ENCODE results near the gene MAGI3.
A peak's percentile ranks its signal among the peaks of the same experiment; 100 is the strongest.
"Not testable (repeated sequence)": the region's sequence is repeated elsewhere in the genome, so short reads cannot be mapped to it uniquely, and the experiment has no call there.

The MAGI3 gene

DNA sequence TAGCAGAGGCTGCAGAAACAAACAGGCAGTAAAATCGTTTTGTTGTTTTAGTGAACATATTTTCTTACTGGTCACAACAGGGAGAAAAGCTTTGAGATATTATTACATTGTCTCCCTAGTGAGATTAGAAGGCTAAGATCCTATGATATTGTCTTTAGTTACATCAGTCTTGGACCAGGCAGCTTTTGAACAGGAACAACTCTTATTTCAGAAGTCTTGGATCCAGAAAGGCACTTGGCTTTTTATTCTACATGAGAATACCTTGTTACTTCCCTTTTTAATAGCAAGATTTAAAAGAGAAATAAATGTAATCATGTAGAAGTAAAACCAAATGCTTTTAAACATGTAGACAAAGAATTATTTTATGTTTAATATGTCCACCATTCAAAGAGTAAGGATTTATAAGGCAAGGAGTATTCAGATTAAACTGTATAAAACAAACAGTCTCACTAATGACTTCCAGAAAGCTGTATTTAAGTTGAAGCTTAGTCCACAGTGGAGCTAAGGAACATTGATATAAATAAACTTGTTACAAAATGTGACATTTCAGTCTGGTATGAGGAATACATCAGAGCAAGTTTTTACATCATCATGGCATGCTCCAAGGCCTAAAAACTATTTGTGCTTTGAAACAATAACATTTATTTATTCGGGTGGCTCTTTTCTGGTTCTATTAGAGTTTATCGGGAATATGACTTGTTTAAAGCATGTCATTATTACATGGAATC, 296.7 kb downstream of the MAGI3 start:
- Mint-ChIP-seq H3K4me1 (peaks cover 5 to 15% of the 10 kb centered on the region in 2 donors), H3K4me3 (no peak overlapping the region), H3K9me3 (no peaks in the 10 kb centered on the region), H3K27me3 (no peaks in the 10 kb centered on the region), H3K27ac (no peak overlapping the region), H3K36me3 (peaks cover 16 to 24% of the 10 kb centered on the region in 2 donors)
- ATAC-seq (replicated peaks) (no peak), DNase-seq (no peak)

DNA sequence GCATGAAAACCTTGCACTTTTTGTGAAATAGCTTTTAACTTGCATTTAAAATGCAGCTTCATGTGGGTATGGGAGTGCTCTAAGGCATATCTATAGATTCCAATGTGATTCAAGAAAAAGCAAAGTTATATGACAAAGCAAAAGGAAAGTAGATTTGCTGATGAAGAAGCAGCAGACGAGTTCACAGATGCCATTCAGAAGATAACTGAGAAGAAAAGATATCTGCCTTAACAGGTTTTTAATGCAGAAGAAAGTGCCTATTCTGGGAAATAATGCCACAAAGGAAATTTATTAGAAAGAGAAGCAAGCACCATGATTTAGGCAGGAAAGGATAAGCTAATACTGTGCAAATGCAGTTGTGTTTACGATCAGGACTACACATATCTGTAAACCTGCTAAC, 300.9 kb downstream of the MAGI3 start:
- peaks cover 40 to 56% of the 10 kb centered on the region in 2 donors for H3K36me3 Mint-ChIP-seq
- no peak overlapping the region for H3K27ac Mint-ChIP-seq
- ATAC-seq (replicated peaks): no peak
- H3K27me3 Mint-ChIP-seq: no peaks in the 10 kb centered on the region
- peaks cover 17 to 25% of the 10 kb centered on the region in 2 donors for H3K4me1 Mint-ChIP-seq
- peaks cover 12 to 25% of the 10 kb centered on the region in 2 donors for H3K9me3 Mint-ChIP-seq
- DNase-seq: no peak
- no peak overlapping the region for H3K4me3 Mint-ChIP-seq

DNA sequence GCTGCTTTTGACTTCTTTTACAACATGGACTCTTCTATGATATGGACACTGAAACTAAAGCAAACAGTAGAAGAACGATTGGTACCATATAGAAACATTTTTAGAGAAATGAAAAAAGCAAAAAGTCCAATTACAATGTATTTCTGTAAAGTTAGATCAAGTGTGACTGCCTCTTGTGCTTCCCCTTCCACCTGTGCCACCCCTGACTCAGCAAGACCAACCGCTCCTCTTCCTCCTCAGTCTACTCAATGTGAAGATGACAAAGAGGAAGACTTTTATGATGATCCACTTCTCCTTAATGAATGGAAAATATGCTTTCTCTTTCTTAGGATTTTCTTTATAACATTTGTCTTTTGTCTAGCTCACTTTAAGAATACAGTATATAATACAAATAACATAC, 302.0 kb downstream of the MAGI3 start:
- no peak for DNase-seq
- Mint-ChIP-seq H3K36me3 (peaks cover 41 to 64% of the 10 kb centered on the region in 2 donors), H3K27me3 (no peaks in the 10 kb centered on the region), H3K4me1 (peaks cover 17 to 25% of the 10 kb centered on the region in 2 donors), H3K9me3 (peaks cover 12 to 25% of the 10 kb centered on the region in 2 donors), H3K4me3 (no peak overlapping the region), H3K27ac (no peak overlapping the region)
- peak; percentile 77 to 87 for ATAC-seq (replicated peaks)

DNA sequence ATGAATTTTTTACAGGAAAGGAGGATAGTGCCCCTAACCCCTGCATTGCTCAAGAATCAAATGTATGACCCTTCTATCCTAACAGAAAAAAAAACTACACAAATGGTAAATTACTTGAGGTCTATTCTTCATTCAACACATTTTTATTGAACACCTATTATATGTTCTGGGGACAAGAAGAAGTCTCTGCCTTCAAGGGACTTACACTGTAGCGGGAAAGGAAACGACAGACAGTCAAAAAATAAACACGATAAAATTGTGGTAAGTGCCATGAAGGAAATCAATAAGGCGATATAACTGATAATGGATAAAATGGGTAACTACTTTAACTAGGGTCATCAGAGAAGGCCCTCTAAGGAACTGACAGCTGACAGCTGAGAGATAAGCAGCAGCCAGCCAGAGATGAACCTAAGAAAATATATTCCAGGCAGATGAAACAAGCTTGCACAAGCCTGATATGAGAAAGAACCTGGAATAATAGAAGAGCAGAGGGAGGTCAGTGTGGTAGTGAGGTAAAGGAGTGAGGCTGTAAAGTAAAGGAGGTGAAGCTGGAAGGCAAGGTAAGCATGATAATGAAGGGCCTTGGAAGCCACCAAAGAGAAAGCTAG, 302.6 kb downstream of the MAGI3 start:
- H3K4me1 Mint-ChIP-seq: peaks cover 17 to 25% of the 10 kb centered on the region in 2 donors
- H3K36me3 Mint-ChIP-seq: peaks cover 46 to 70% of the 10 kb centered on the region in 2 donors
- H3K27ac Mint-ChIP-seq: no peak overlapping the region
- DNase-seq: no peak
- no peaks in the 10 kb centered on the region for H3K27me3 Mint-ChIP-seq
- H3K9me3 Mint-ChIP-seq: peaks cover 12 to 25% of the 10 kb centered on the region in 2 donors
- no peak for ATAC-seq (replicated peaks)
- no peak overlapping the region for H3K4me3 Mint-ChIP-seq

DNA sequence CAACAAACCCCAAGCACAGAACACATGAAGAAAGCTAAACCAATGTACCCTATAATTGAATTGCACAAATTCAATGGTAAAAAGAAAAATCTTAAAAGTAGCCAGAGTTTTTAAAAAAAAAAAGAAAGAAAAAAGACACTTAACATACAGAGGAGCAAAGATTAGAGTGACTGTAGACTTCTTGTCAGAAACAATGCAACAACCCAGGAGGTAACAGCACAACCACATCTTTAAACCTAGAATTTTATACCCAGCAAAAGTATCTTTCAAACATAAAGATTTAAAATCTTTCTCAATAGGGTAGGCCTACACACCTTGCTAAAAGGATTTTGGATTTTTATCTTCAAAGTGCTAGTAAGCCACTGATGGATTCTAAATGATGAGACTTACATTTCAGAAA, 304.6 kb downstream of the MAGI3 start:
- Mint-ChIP-seq H3K9me3 (peaks cover 12 to 25% of the 10 kb centered on the region in 2 donors), H3K36me3 (peaks cover 50 to 80% of the 10 kb centered on the region in 2 donors), H3K4me1 (peaks cover 17 to 25% of the 10 kb centered on the region in 2 donors), H3K27ac (no peak overlapping the region), H3K27me3 (no peaks in the 10 kb centered on the region), H3K4me3 (no peak overlapping the region)
- DNase-seq (no peak), ATAC-seq (replicated peaks) (no peak)

DNA sequence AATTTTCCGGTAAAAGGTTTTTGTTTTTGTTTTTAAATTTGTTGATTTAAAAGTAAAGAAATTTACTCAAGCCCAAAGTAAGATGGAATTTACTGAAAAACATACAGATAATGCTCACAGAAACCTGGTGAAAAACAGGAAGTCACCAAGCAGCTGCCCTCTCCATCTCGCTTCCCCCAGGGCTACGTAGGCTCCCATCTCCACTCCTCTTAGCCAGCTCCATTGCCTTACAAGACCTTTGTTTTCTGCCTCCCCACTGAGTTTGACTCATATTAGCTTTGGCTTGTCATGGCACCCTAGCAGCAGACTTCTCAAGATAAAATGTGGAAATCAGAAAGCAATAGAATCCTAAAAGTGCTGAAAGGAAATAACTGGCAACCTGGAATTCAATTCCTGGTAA, 311.1 kb downstream of the MAGI3 start:
- H3K4me3 Mint-ChIP-seq: no peak overlapping the region
- peaks cover 40 to 60% of the 10 kb centered on the region in 2 donors for H3K36me3 Mint-ChIP-seq
- no peak for DNase-seq

DNA sequence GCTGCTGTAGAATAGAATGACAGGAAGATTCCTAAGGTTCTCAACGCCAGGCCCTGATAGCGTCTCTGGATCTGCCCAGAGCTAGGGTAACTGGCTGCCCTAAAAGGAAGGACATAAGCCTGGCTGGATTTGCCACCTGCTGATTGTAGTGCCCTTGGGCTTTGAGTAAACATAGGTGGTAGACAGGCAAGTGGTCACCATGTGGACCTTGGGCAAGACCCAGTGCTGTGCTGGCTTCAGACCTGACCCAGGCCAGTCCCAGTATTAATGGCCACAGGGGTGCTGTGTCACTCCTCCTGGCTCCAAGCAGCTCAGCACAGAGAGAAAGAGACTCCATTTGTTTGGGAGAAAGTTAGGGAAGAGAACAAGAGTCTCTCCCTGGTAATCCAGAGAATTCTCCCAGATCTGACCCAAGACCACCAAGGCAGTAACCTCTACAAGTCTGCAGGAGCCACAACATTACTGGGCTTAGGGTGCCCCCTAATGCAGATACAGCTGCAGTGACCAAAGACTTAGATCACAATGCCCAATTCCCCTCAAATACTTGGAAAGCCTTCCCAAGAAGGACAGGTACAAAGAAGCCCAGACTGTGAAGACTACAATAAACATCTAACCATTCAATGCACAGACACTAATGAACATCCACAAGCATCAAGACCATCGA, 324.4 kb downstream of the MAGI3 start:
- peaks cover 60 to 75% of the 10 kb centered on the region in 2 donors for H3K36me3 Mint-ChIP-seq

More for the DNA sequence above, 311.1 kb downstream of the MAGI3 start:
- Mint-ChIP-seq H3K9me3 (no peaks in the 10 kb centered on the region), H3K27ac (peak overlapping the region; percentile 16), H3K4me1 (peaks cover 9 to 18% of the 10 kb centered on the region in 2 donors), H3K27me3 (no peaks in the 10 kb centered on the region)
- peak; percentile 77 to 87 for ATAC-seq (replicated peaks)

DNA sequence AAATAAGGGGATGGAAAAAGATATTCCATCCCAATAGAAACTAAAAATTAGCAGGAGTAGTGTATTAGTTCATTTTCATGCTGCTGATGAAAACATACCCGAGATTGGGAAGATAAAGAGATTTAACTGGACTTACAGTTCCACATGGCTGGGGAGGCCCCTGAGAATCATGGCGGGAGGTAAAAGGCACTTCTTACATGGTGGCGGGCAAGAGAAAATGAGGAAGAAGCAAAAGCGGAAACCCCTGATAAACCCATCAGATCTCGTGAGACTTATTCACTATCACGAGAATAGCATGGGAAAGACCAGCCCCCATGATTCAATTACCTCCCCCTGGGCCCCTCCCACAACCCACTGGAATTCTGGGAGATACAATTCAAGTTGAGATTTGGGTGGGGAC, 327.2 kb downstream of the MAGI3 start:
- not testable (repeated sequence) for H3K4me1 Mint-ChIP-seq; ATAC-seq (replicated peaks); H3K27me3 Mint-ChIP-seq; H3K27ac Mint-ChIP-seq; DNase-seq; H3K4me3 Mint-ChIP-seq
- Mint-ChIP-seq H3K9me3 (peaks cover 13 to 16% of the 10 kb centered on the region in 2 donors), H3K36me3 (peaks cover 75 to 80% of the 10 kb centered on the region in 2 donors)

More for the DNA sequence above, 324.4 kb downstream of the MAGI3 start:
- Mint-ChIP-seq H3K27ac (no peak overlapping the region), H3K9me3 (peaks cover 12 to 15% of the 10 kb centered on the region in 2 donors), H3K4me3 (no peak overlapping the region), H3K4me1 (no peaks in the 10 kb centered on the region), H3K27me3 (no peaks in the 10 kb centered on the region)
- no peak for DNase-seq
- no peak for ATAC-seq (replicated peaks)

DNA sequence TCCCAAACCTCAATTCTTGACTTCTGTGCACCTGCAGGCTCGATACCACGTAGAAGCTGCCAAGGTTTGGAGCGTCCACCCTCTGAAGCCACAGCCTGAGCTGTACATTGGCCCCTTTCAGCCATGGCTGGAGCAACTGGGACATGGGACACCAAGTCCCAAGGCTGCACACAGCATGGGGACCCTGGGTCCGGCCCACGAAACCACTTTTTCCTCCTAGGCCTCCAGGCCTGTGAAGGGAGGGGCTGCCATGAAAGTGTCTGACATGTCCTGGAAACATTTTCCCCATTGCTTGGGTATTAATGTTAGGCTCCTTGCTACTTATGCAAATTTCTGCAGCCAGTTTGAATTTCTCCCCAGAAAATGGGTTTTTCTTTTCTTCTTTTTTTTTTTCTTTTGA, 328.3 kb downstream of the MAGI3 start:
- not testable (repeated sequence) for H3K4me3 Mint-ChIP-seq; ATAC-seq (replicated peaks); H3K27me3 Mint-ChIP-seq; DNase-seq; H3K27ac Mint-ChIP-seq; H3K4me1 Mint-ChIP-seq
- Mint-ChIP-seq H3K9me3 (peaks cover 13 to 16% of the 10 kb centered on the region in 2 donors), H3K36me3 (peaks cover 78 to 82% of the 10 kb centered on the region in 2 donors)

DNA sequence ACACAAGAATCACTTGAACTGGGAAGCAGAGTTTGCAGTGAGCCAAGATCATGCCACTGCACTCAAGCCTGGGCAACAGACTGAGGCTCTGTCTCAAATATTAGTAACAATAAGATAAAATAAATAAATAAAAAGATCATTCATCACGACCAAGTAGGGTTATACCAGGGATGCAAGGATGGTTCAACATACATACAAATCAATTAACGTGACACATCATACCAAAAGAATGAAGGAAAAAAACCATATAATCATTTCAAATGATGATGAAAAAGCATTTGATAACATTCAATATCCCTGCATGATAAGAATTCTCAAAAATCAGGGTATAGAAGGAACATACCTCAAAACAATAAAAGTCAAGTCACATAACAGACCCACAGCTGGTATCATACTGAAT, 330.7 kb downstream of the MAGI3 start:
- Mint-ChIP-seq H3K27ac (no peak overlapping the region), H3K4me3 (no peak overlapping the region), H3K27me3 (no peaks in the 10 kb centered on the region), H3K4me1 (no peaks in the 10 kb centered on the region), H3K9me3 (peaks cover 13 to 16% of the 10 kb centered on the region in 2 donors), H3K36me3 (peaks cover 73 to 75% of the 10 kb centered on the region in 2 donors)
- ATAC-seq (replicated peaks): no peak
- DNase-seq: no peak

DNA sequence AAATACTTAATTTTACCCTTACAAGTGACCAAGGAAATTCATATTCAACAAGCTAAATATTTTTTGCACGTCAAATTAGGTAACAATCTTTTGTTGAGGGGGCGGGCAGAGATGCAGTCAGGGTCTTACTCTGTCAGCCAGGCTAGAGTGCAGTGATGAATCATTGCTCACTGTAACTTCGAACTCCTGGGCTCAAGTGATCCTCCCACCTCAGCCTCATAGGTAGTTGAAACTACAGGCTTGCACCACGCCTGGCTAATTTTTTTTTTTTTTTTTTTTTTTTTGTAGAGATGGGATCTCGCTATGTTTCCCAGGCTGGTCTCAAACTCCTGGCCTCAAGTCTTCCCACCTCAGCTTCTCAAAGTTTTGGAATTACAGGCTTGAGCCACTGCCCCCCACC, 342.5 kb downstream of the MAGI3 start:
- DNase-seq (no peak), ATAC-seq (replicated peaks) (no peak)
- H3K9me3 Mint-ChIP-seq: peaks cover 0 to 1% of the 10 kb centered on the region in 2 donors
- no peak overlapping the region for H3K4me3 Mint-ChIP-seq
- peaks cover 52 to 62% of the 10 kb centered on the region in 2 donors for H3K36me3 Mint-ChIP-seq
- no peaks in the 10 kb centered on the region for H3K27me3 Mint-ChIP-seq
- no peak overlapping the region for H3K27ac Mint-ChIP-seq
- H3K4me1 Mint-ChIP-seq: peaks cover 0 to 5% of the 10 kb centered on the region in 2 donors

DNA sequence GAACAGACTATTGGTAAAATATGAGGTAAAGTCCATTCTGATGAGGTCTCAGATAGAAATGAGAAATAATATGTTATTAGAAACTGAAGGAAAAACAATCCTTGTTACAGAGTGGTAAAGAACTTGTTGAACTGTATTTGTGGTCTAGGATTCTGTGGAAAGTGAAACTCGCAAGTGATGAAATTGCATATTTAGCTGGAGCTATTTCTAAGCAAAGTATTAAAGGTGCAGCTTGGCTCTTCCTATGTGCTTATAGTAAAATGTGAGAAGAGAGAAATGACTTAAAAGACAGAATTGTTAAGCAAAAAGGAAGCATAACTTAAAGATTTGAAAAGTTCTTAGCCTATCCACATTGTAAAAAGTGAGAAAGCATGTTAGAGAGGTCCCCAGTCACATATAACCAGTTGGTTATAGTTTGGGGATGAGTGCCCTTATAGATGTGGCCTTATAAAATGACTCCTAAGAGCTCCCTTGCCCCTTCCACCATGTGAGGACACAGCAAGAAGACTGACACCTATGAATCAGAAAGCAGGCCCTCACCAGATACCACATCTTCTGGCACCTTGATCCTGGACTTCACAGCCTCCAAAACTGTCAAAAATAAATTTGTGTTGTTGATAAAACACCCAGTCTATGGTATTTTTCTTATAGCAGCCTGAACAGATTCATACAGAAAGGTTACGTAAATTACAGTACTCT, 344.2 kb downstream of the MAGI3 start:
- no peak overlapping the region for H3K27ac Mint-ChIP-seq
- ATAC-seq (replicated peaks) (no peak), DNase-seq (no peak)
- no peaks in the 10 kb centered on the region for H3K9me3 Mint-ChIP-seq
- H3K4me1 Mint-ChIP-seq: peaks cover 0 to 5% of the 10 kb centered on the region in 2 donors
- no peak overlapping the region for H3K4me3 Mint-ChIP-seq
- H3K36me3 Mint-ChIP-seq: peaks cover 40 to 56% of the 10 kb centered on the region in 2 donors
- H3K27me3 Mint-ChIP-seq: no peaks in the 10 kb centered on the region
